Testis (tissue), 5 donors: ENCODE results near the gene RUBCN. TPM values are rescaled to one million over a fixed set of nuclear protein-coding genes. Genes with fewer than 3 reads are reported as not detected.

ENCODE experiments used
- DNase-seq: peaks from one replicate; pipeline ENCODE4 v3.0.0-alpha.2; 2019
- H3K27ac ChIP-seq, 2 donors: fragments of 200-600 bp; sonication (generic); one replicate each; pipeline ENCODE4 v1.5.1; 2019
- H3K27me3 ChIP-seq: fragments of 200-600 bp; sonication (generic); one replicate; pipeline ENCODE4 v1.5.1; 2019
- H3K36me3 ChIP-seq: fragments of 200-600 bp; sonication (generic); one replicate; pipeline ENCODE4 v1.5.1; 2017; ENCODE audit warnings: low read depth; ENCODE audit errors: missing control alignments
- H3K4me1 ChIP-seq: fragments of 200-600 bp; sonication (generic); one replicate; pipeline ENCODE4 v1.5.1; 2019
- H3K4me3 ChIP-seq, 2 donors: fragments of 200-600 bp; sonication (generic); one replicate each; pipeline ENCODE4 v1.5.1; 2017 to 2019
- H3K9me3 ChIP-seq: fragments of 200-600 bp; sonication (generic); one replicate; pipeline ENCODE4 v1.5.1; 2017
- CTCF ChIP-seq, 3 experiments: fragments of 450-650 bp in 2 of 3; fragments of 200-600 bp in 1 of 3; sonication (generic) in 1 of 3; IDR thresholded peaks; one replicate each; pipeline ENCODE4 v1.5.1; 2016 to 2019; ENCODE audit warnings: antibody characterized with exemption in 3 of 3, mild to moderate bottlenecking in 2 of 3, moderate library complexity in 1 of 3
- POLR2A ChIP-seq: fragments of 450-650 bp; IDR thresholded peaks from one replicate; pipeline ENCODE4 v1.6.1; 2017; ENCODE audit warnings: antibody characterized with exemption, mild to moderate bottlenecking, moderate library complexity
- WGBS, 2 donors: methylation state at CpG; one replicate each; pipeline ENCODE4 v1.1.5; 2018; 5-methylcytosine and 5-hydroxymethylcytosine counted together
- intact Hi-C: fragments of 100-400 bp; cut with DNase I; formaldehyde crosslinking; loops from one replicate; pipeline ENCODE4 v1.15.1; 2023; ENCODE audit warnings: low total_unique reads
- long read RNA-seq, 2 donors: transcript quantifications; one replicate each; lab custom pipeline, GENCODE V29; 2026
- polyA plus RNA-seq: library from polyadenylated mRNA; stranded (reverse); fragments of 350-450 nt; fragmentation: Illumina TruSeq; extraction: RNeasy Lipid Tissue Mini Kit (QIAGEN cat#74804); gene quantifications from one replicate; pipeline ENCODE4 v1.2.3, GENCODE V29; 2014; ENCODE audit warnings: low read depth, low replicate concordance; ENCODE audit not compliant: insufficient read depth
- total RNA-seq, 2 donors: library from RNA; depleted of rRNA; stranded (reverse); fragments of >200 nt; gene quantifications; one replicate each; pipeline ENCODE4 v1.2.3, GENCODE V29; 2016

Gene RUBCN
- 100 to 1,000 TPM; 150 to 159 TPM for total RNA-seq
- polyA plus RNA-seq = 44.0 TPM
- long read RNA-seq, donor 1, partial matches to known transcripts = 39 of 78 reads
- long read RNA-seq, donor 1, other reads (novel, unspliced or antisense) = 34 of 78 reads
- long read RNA-seq, donor 2, partial matches to known transcripts = 178 of 195 reads
- long read RNA-seq, donor 2, other reads (novel, unspliced or antisense) = 15 of 195 reads

GRCh38 chr3:197736491-197737318 lies at the start of gene RUBCN:
Gene RUBCN (minus strand): TSS chr3:197736904. CDS start chr3:197736719, 185 bp downstream.
- Histone ChIP-seq H3K9me3 (no peaks in the 10 kb centered on the region), H3K36me3 (no peaks in the 10 kb centered on the region), H3K27ac (peak within 1 kb of the TSS; percentile 84 to 92), H3K4me3 (peak within 1 kb of the TSS; percentile 88 to 94), H3K27me3 (no peaks in the 10 kb centered on the region), H3K4me1 (peaks cover 10% of the 10 kb centered on the region)
- WGBS, 2 donors = 0 to 2% methylated on average over 20 to 80 of the region's 92 CpGs
- TF ChIP-seq CTCF (IDR thresholded peaks at IDR 0.05) = no peak
- peak; percentile 16 for TF ChIP-seq POLR2A
- DNase-seq = peak; percentile 97
- intact Hi-C loops = no loop called here

- no peak for DNase-seq
- no peak overlapping the region for H3K27ac ChIP-seq
- no peaks in the 10 kb centered on the region for H3K4me1 ChIP-seq
- intact Hi-C loops = no loop called here
- no peak for TF ChIP-seq POLR2A
- no peak for TF ChIP-seq CTCF (IDR thresholded peaks at IDR 0.05)
- H3K36me3 ChIP-seq = no peaks in the 10 kb centered on the region
- H3K4me3 ChIP-seq = no peak overlapping the region
- no peaks in the 10 kb centered on the region for H3K9me3 ChIP-seq
- H3K27me3 ChIP-seq = no peaks in the 10 kb centered on the region
- 87 to 89% methylated on average over 7 of the region's 7 CpGs for WGBS, 2 donors
Measured at GRCh38 chr3:197784019-197784585, 47.4 kb upstream of the RUBCN start.

GRCh38 chr3:197782230-197782629 lies 45.5 kb upstream of the RUBCN start:
- intact Hi-C loops = no loop called here
- H3K4me1 ChIP-seq = no peaks in the 10 kb centered on the region
- H3K4me3 ChIP-seq = no peak overlapping the region
- H3K36me3 ChIP-seq = no peaks in the 10 kb centered on the region
- no peaks in the 10 kb centered on the region for H3K9me3 ChIP-seq
- no peak for TF ChIP-seq CTCF (IDR thresholded peaks at IDR 0.05)
- no peak for DNase-seq
- H3K27ac ChIP-seq = no peak overlapping the region
- WGBS, 2 donors = 85 to 87% methylated on average over 4 of the region's 4 CpGs
- no peaks in the 10 kb centered on the region for H3K27me3 ChIP-seq

GRCh38 chr3:197775317-197775716 lies 38.6 kb upstream of the RUBCN start:
- intact Hi-C loops = no loop called here
- H3K27ac ChIP-seq = no peak overlapping the region
- WGBS, 2 donors = 77 to 80% methylated on average over 7 of the region's 7 CpGs

More at GRCh38 chr3:197775317-197775716, 38.6 kb upstream of the RUBCN start:
- DNase-seq = no peak
- no peaks in the 10 kb centered on the region for H3K36me3 ChIP-seq
- no peaks in the 10 kb centered on the region for H3K4me1 ChIP-seq
- H3K27me3 ChIP-seq = no peaks in the 10 kb centered on the region
- no peak overlapping the region for H3K4me3 ChIP-seq
- H3K9me3 ChIP-seq = no peaks in the 10 kb centered on the region
- TF ChIP-seq CTCF (IDR thresholded peaks at IDR 0.05) = no peak
- no peak for TF ChIP-seq POLR2A
